Testis (tissue), 3 donors: Measurements from ENCODE around the gene ZNF688. TPM values are rescaled to one million over a fixed set of nuclear protein-coding genes. Genes with fewer than 3 reads are reported as not detected.
"Not testable (repeated sequence)": the region's sequence is repeated elsewhere in the genome, so short reads cannot be mapped to it uniquely, and the experiment has no call there.

Experiments
- DNase-seq: peaks from one replicate; pipeline ENCODE4 v3.0.0-alpha.2; 2019
- H3K27ac ChIP-seq, 2 donors: fragments of 200-600 bp; sonication (generic); one replicate each; pipeline ENCODE4 v1.5.1; 2019
- H3K27me3 ChIP-seq: fragments of 200-600 bp; sonication (generic); one replicate; pipeline ENCODE4 v1.5.1; 2019
- H3K36me3 ChIP-seq: fragments of 200-600 bp; sonication (generic); one replicate; pipeline ENCODE4 v1.5.1; 2017; ENCODE audit warnings: low read depth; ENCODE audit errors: missing control alignments
- H3K4me1 ChIP-seq: fragments of 200-600 bp; sonication (generic); one replicate; pipeline ENCODE4 v1.5.1; 2019
- H3K4me3 ChIP-seq, 2 donors: fragments of 200-600 bp; sonication (generic); one replicate each; pipeline ENCODE4 v1.5.1; 2017 to 2019
- H3K9me3 ChIP-seq: fragments of 200-600 bp; sonication (generic); one replicate; pipeline ENCODE4 v1.5.1; 2017
- POLR2A ChIP-seq: fragments of 450-650 bp; IDR thresholded peaks from one replicate; pipeline ENCODE4 v1.6.1; 2017; ENCODE audit warnings: antibody characterized with exemption, mild to moderate bottlenecking, moderate library complexity
- WGBS, 2 donors: methylation state at CpG; one replicate each; pipeline ENCODE4 v1.1.5; 2018; 5-methylcytosine and 5-hydroxymethylcytosine counted together
- intact Hi-C: fragments of 100-400 bp; cut with DNase I; formaldehyde crosslinking; loops from one replicate; pipeline ENCODE4 v1.15.1; 2023; ENCODE audit warnings: low total_unique reads
- polyA plus RNA-seq: library from polyadenylated mRNA; stranded (reverse); fragments of 350-450 nt; fragmentation: Illumina TruSeq; extraction: RNeasy Lipid Tissue Mini Kit (QIAGEN cat#74804); gene quantifications from one replicate; pipeline ENCODE4 v1.2.3, GENCODE V29; 2014; ENCODE audit warnings: low read depth, low replicate concordance; ENCODE audit not compliant: insufficient read depth
- total RNA-seq, 2 donors: library from RNA; depleted of rRNA; stranded (reverse); fragments of >200 nt; gene quantifications; one replicate each; pipeline ENCODE4 v1.2.3, GENCODE V29; 2016
- TF ChIP-seq, protein P1 (sequence below), 3 experiments: fragments of 450-650 bp in 2 of 3; fragments of 200-600 bp in 1 of 3; sonication (generic) in 1 of 3; IDR thresholded peaks; one replicate each; pipeline ENCODE4 v1.5.1; 2016 to 2019; ENCODE audit warnings: antibody characterized with exemption in 3 of 3, mild to moderate bottlenecking in 2 of 3, moderate library complexity in 1 of 3

The ZNF688 gene
- total and polyA plus RNA-seq, 3 donors from 2014 or later: 21.7 to 54.6 (median 38.5) TPM

DNA sequence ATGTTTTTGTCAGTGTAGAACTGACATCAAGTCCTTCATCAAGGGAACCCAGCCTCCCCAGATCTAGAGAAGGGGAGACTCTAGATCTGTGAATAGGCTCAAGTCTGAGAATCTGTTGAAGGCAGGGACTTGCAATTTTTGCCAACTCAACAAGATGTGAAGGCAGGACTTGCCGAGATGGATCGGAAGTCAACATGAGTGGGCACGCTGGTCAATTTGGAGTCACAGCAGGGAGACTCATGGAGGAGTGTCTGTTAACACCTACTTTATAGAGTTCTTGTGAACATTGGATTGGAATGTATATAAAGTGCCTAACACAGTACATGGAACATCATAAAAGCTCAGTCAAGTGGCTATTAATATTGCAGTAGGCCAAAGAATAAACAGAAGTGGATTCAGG is 28.7 kb upstream of the ZNF688 start:
- TF ChIP-seq, protein P1, sequence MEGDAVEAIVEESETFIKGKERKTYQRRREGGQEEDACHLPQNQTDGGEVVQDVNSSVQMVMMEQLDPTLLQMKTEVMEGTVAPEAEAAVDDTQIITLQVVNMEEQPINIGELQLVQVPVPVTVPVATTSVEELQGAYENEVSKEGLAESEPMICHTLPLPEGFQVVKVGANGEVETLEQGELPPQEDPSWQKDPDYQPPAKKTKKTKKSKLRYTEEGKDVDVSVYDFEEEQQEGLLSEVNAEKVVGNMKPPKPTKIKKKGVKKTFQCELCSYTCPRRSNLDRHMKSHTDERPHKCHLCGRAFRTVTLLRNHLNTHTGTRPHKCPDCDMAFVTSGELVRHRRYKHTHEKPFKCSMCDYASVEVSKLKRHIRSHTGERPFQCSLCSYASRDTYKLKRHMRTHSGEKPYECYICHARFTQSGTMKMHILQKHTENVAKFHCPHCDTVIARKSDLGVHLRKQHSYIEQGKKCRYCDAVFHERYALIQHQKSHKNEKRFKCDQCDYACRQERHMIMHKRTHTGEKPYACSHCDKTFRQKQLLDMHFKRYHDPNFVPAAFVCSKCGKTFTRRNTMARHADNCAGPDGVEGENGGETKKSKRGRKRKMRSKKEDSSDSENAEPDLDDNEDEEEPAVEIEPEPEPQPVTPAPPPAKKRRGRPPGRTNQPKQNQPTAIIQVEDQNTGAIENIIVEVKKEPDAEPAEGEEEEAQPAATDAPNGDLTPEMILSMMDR (IDR thresholded peaks at IDR 0.05): no peak
- TF ChIP-seq POLR2A: no peak
- H3K9me3 ChIP-seq: no peaks in the 10 kb centered on the region
- intact Hi-C loops: no loop called here
- WGBS, 2 donors: 96 to 97% methylated on average over 3 of the region's 3 CpGs
- no peak for DNase-seq
- H3K4me3 ChIP-seq: no peak overlapping the region
- peaks cover 6% of the 10 kb centered on the region for H3K4me1 ChIP-seq
- H3K27ac ChIP-seq: no peak overlapping the region
- H3K27me3 ChIP-seq: no peaks in the 10 kb centered on the region
- H3K36me3 ChIP-seq: no peaks in the 10 kb centered on the region

DNA sequence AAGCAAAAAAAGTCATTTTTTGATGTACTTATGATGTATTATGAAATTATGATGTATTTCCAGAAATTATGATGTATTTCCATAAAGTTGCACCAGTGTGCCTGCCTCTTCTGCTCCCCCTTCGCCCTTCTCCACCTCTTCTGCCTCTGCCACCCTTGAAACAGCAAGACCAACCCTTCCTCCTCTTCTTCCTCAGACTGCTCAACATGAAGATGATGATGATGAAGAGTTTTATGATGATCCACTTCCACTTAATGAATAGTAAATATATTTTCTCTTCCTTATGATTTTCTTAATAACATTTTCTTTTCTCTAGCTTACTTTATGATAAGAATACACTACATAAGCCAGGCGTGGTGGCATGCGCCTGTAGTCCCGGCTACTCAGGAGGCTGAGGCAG is 21.4 kb upstream of the ZNF688 start:
- 92 to 96% methylated on average over 4 of the region's 4 CpGs for WGBS, 2 donors
- H3K27me3 ChIP-seq: no peaks in the 10 kb centered on the region
- intact Hi-C loops: no loop called here
- H3K4me3 ChIP-seq: no peak overlapping the region
- no peak overlapping the region for H3K27ac ChIP-seq
- no peaks in the 10 kb centered on the region for H3K9me3 ChIP-seq
- TF ChIP-seq, protein P1 (IDR thresholded peaks at IDR 0.05): no peak
- no peak for TF ChIP-seq POLR2A
- no peak for DNase-seq
- H3K4me1 ChIP-seq: no peaks in the 10 kb centered on the region
- no peaks in the 10 kb centered on the region for H3K36me3 ChIP-seq

DNA sequence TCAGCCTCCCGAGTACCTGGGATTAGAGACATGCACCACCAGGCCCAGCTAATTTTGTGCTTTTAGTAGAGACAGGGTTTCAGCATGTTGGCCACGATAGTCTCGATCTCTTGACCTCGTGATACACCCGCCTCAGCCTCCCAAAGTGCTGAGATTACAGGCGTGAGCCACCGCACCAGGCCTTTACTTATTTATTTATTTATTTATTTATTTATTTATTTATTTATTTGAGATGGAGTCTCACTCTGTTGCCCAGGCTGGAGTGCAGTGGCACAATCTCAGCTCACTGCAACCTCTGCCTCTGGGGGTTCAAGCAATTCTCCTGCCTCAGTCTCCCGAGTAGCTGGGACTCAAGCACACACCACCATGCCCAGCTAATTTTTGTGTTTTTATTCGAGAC is 19.4 kb upstream of the ZNF688 start:
- H3K27ac ChIP-seq, H3K4me1 ChIP-seq, H3K36me3 ChIP-seq, DNase-seq, H3K4me3 ChIP-seq, intact Hi-C loops, H3K9me3 ChIP-seq, H3K27me3 ChIP-seq: not testable (repeated sequence)
- 95 to 96% methylated on average over 9 of the region's 9 CpGs for WGBS, 2 donors

DNA sequence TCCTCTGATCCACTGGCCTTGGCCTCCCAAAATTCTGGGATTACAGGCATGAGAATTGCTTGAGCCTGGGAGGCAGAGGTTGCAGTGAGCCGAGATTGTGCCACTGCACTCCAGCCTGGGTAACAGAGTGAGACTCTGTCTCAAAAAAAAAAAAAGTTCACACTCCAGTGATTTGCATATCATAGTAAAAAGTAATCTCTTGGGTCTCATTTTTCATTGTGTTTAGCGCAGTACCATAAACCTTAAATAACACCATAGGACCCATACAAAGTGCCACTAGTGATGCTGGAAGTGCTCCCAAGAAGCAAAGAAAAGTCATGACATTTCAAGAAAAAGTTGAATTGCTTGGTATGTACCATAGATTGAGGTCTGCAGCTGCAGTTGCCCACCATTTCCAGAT is 18.1 kb upstream of the ZNF688 start:
- intact Hi-C loops, DNase-seq, H3K4me3 ChIP-seq, H3K27me3 ChIP-seq, H3K27ac ChIP-seq, H3K36me3 ChIP-seq, H3K9me3 ChIP-seq, H3K4me1 ChIP-seq: not testable (repeated sequence)
- WGBS, 2 donors: 71 to 82% methylated on average over 2 of the region's 2 CpGs

DNA sequence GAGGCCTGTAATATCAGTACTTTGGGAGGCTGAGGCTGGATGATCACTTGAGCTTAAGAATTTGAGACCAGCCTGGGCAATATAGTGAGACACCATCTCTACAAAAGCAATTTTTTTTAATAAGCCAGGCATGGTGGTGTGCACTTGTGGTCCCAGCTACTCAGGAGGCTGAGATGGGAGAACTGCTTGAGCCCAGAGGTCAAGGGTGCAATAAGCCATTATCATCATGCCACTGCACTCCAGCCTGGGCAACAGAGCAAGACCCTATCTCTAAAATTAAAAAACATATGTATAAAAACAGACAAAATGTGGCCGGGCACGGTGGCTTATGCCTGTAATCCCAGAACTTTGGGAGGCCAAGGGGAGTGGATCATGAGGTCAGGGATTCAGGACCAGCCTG is 17.1 kb upstream of the ZNF688 start:
- Histone ChIP-seq H3K4me1 (peaks cover 10% of the 10 kb centered on the region), H3K36me3 (no peaks in the 10 kb centered on the region), H3K27ac (no peak overlapping the region), H3K27me3 (no peaks in the 10 kb centered on the region), H3K9me3 (no peaks in the 10 kb centered on the region), H3K4me3 (no peak overlapping the region)
- TF ChIP-seq POLR2A: no peak
- TF ChIP-seq, protein P1 (IDR thresholded peaks at IDR 0.05): no peak
- DNase-seq: no peak
- intact Hi-C loops: no loop called here
- 82 to 90% methylated on average over 2 of the region's 2 CpGs for WGBS, 2 donors

DNA sequence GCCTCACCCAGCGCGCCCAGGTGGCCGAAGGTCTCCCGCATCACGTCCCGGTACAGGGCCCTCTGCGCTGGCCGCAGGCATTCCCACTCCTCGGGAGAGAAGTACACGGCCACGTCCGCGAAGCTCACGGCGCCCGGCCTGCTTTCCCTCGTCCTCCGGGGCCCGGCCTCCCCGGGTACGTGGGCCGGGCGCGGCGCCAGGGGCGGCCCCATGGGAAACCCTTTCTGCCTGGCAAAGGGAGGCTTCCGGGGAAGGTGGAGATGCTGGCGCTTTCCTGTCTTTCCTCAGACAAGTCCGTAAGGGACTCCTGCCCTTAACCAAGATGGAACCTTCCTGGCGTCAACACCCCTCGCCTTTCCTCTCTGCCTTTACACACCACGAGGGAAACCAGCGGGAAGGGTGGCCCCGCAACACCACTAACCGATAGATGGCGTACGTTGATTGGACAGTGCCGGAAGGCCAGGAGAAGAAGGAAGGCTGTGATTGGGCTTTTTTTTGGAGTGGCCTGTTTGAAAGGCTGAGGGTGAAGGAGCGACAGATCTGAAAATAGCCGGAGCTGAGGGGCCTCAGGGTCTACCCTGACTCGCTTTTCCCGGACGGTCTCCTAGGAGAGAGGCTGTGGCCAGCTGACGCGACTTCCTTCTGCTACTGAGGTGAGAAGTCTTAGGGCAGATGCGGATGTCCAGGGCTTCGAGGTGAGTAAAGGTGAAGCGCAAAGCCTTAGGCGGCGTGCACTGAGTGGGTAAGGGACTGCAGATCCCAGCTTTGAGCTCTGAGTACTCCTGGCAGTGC is 14.1 kb upstream of the ZNF688 start, which contains the start of gene ZNF785:
Gene ZNF785 (minus strand): TSS at position 298 of the 792 bp plus-strand sequence. CDS start 86 bp downstream, at position 212.
- Histone ChIP-seq H3K9me3 (no peaks in the 10 kb centered on the region), H3K27me3 (no peaks in the 10 kb centered on the region), H3K27ac (peak within 1 kb of the TSS; percentile 89 to 92), H3K4me3 (peak within 1 kb of the TSS; percentile 68 to 91), H3K36me3 (no peaks in the 10 kb centered on the region), H3K4me1 (peaks cover 10% of the 10 kb centered on the region)
- TF ChIP-seq, protein P1 (IDR thresholded peaks at IDR 0.05): peak in 1 of 3 experiments; percentile 52
- no peak for TF ChIP-seq POLR2A
- intact Hi-C loops: no loop called here
- DNase-seq: peak; percentile 99
- WGBS, 2 donors: 0 to 1% methylated on average over 18 to 50 of the region's 50 CpGs
